ENCODE data around the gene HEATR5A.
"Not testable (repeated sequence)": the region's sequence is repeated elsewhere in the genome, so short reads cannot be mapped to it uniquely, and the experiment has no call there.

Gene HEATR5A

DNA sequence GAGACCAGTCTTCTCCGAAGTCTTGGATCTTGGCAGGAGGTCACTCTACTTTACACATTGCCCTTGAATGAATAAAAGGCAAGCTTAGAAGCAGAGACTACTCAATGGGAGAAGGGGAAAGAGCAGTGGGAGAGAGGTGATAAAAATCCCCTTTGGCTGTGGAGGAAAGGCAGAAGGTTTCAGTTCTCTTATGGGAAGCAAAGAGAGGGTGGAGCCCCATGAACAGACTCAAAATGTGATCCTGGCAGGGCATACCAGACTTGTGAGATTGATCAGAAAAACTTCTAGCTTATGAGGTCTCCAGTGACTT, 163.2 kb downstream of the HEATR5A start:
- no peak for DNase-seq (ENCODE audit: low read depth)
- no peak overlapping the region for H3K4me3 ChIP-seq (ENCODE audit: low read depth, low read length)
- TF ChIP-seq MAX (IDR thresholded peaks at IDR 0.05; ENCODE audit: low read depth, low read length) (no peak), POLR2A (IDR thresholded peaks at IDR 0.05; ENCODE audit: extremely low read depth, insufficient read length) (no peak), MYC (IDR thresholded peaks at IDR 0.05; ENCODE audit: low read depth, low read length) (no peak)
- TF ChIP-seq, protein P1, sequence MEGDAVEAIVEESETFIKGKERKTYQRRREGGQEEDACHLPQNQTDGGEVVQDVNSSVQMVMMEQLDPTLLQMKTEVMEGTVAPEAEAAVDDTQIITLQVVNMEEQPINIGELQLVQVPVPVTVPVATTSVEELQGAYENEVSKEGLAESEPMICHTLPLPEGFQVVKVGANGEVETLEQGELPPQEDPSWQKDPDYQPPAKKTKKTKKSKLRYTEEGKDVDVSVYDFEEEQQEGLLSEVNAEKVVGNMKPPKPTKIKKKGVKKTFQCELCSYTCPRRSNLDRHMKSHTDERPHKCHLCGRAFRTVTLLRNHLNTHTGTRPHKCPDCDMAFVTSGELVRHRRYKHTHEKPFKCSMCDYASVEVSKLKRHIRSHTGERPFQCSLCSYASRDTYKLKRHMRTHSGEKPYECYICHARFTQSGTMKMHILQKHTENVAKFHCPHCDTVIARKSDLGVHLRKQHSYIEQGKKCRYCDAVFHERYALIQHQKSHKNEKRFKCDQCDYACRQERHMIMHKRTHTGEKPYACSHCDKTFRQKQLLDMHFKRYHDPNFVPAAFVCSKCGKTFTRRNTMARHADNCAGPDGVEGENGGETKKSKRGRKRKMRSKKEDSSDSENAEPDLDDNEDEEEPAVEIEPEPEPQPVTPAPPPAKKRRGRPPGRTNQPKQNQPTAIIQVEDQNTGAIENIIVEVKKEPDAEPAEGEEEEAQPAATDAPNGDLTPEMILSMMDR (IDR thresholded peaks at IDR 0.05; ENCODE audit: low read depth, low read length) = no peak

GRCh38 chr14:31256534-31257243, 163.7 kb downstream of the HEATR5A start:
- H3K4me3 ChIP-seq (ENCODE audit: low read depth, low read length) = no peak overlapping the region
- TF ChIP-seq POLR2A (IDR thresholded peaks at IDR 0.05; ENCODE audit: extremely low read depth, insufficient read length) = no peak
- no peak for TF ChIP-seq MYC (IDR thresholded peaks at IDR 0.05; ENCODE audit: low read depth, low read length)
- TF ChIP-seq, protein P1 (IDR thresholded peaks at IDR 0.05; ENCODE audit: low read depth, low read length) = no peak
- TF ChIP-seq MAX (IDR thresholded peaks at IDR 0.05; ENCODE audit: low read depth, low read length) = no peak
- no peak for DNase-seq (ENCODE audit: low read depth)

DNA sequence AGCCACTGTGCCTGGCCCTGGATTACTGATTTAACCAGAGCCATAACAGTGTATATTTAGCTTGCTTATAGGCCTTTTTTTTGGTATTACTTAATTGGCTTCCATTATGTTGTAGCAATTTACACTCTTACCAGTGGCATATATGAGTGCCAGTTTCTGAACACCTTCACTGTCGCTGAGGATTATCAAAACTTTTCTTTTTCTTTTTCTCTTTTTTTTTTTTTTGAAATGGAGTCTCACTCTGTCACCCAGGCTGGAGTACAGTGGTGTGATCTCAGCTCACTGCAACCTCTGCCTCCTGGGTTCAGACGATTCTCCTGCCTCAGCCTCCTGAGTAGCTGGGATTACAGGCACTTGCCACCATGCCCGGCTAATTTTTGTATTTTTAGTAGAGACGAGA, 164.4 kb downstream of the HEATR5A start:
- DNase-seq (ENCODE audit: low read depth); H3K4me3 ChIP-seq (ENCODE audit: low read depth, low read length): not testable (repeated sequence)

DNA sequence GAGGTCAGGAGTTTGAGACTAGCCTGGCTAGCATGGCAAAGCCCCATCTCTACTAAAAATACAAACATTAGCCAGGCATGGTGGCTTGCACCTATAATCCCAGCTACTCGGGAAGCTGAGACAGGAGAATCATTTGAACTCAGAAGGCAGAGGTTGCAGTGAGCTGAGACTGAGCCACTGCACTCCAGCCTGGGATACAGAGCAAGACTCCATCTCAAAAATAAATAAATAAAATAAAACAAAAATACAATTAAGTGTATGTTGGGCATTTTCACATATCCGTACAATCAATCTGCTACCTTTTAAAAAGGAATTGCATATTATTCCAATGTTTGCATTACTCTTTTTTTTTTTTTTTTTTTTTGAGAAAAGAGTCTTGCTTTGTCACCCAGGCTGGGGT, 165.1 kb downstream of the HEATR5A start:
- no peak for DNase-seq (ENCODE audit: low read depth)
- TF ChIP-seq, protein P1 (IDR thresholded peaks at IDR 0.05; ENCODE audit: low read depth, low read length) = no peak
- TF ChIP-seq MYC (IDR thresholded peaks at IDR 0.05; ENCODE audit: low read depth, low read length) = no peak
- H3K4me3 ChIP-seq (ENCODE audit: low read depth, low read length) = no peak overlapping the region

- no peak for TF ChIP-seq MYC (IDR thresholded peaks at IDR 0.05; ENCODE audit: low read depth, low read length)
- TF ChIP-seq, protein P1 (IDR thresholded peaks at IDR 0.05; ENCODE audit: low read depth, low read length) = no peak
- TF ChIP-seq MAX (IDR thresholded peaks at IDR 0.05; ENCODE audit: low read depth, low read length) = no peak
- no peak for TF ChIP-seq POLR2A (IDR thresholded peaks at IDR 0.05; ENCODE audit: extremely low read depth, insufficient read length)
- DNase-seq (ENCODE audit: low read depth) = no peak
- H3K4me3 ChIP-seq (ENCODE audit: low read depth, low read length) = no peak overlapping the region
Measured at GRCh38 chr14:31253746-31254471, 166.4 kb downstream of the HEATR5A start.

DNA sequence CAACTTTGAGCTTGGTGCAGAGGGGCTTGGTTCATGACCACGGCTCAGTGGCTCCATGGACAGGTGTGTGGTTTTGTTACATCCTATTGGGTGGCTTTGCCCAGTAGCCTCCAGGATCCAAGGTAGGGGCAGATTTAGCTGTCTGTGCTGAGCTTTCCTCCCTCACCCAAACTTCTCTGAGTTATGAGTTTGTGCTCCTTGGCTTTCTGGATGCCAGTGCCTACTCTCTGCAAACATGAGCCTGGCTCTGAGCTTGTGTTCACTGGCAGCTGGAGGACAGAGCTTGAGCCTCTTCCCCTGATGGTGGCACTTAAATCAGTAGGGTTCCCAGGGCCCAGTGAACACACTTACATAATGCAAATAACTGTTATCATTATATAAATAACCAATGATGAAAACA, 167.5 kb downstream of the HEATR5A start:
- DNase-seq (ENCODE audit: low read depth) = no peak
- no peak overlapping the region for H3K4me3 ChIP-seq (ENCODE audit: low read depth, low read length)
- TF ChIP-seq, protein P1 (IDR thresholded peaks at IDR 0.05; ENCODE audit: low read depth, low read length) = no peak
- TF ChIP-seq MAX (IDR thresholded peaks at IDR 0.05; ENCODE audit: low read depth, low read length) (no peak), POLR2A (IDR thresholded peaks at IDR 0.05; ENCODE audit: extremely low read depth, insufficient read length) (no peak), MYC (IDR thresholded peaks at IDR 0.05; ENCODE audit: low read depth, low read length) (no peak)

Data from NB4 (cell line).